Cerebellar nuclear complex (tissue), 1 donor: ENCODE results near the gene CAMK2N1.
A peak's percentile ranks its signal among the peaks of the same experiment; 100 is the strongest.
"Not testable (repeated sequence)": the region's sequence is repeated elsewhere in the genome, so short reads cannot be mapped to it uniquely, and the experiment has no call there.

ENCODE experiments used
- DNase-seq, 2 experiments: peaks; one replicate each; lab custom pipeline; 2025; lab: John Stamatoyannopoulos, UW

The CAMK2N1 gene

GRCh38 chr1:20485527-20486456 lies at the start of gene CAMK2N1:
CAMK2N1 (minus strand) TSS chr1:20486210; CDS start chr1:20485379, 831 bp downstream.
- DNase-seq, result no peak

DNA sequence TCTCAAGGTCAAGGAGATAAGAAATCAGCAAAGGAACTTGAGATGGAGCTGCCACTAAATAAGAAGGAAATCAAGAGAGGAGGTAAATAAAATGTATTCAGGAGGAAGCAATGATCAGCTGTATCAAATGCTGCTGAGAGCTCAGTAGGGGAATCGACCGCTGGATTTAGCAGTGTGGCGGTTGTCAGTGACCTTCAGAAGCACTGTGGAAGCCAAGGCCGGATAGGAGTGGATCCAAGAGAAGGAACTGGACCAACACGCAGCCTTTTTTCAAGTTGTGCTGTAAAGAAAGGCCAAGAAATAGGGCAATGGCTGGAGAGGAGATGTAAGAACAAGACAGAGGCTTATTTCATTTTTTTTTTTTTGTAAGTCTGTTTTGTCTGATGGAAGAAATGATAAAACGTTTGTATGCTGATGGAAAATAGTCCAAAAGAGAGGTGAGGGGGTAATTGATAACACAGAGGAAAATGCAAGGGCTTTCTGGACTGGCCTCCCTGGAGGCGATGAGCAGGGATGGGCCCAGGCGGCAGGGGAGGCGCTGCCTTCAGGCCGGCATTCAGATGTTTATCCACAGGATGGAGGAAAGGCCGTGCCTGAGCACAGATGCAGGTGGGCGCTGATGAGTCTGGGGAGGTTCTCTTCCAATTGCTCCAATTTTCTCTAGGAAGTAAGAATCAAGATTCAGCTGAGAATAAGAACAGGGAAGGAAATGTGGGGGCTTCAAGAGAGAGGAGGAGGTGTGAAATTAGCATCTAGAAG lies 48.8 kb upstream of the CAMK2N1 start:
- no peak for DNase-seq

DNA sequence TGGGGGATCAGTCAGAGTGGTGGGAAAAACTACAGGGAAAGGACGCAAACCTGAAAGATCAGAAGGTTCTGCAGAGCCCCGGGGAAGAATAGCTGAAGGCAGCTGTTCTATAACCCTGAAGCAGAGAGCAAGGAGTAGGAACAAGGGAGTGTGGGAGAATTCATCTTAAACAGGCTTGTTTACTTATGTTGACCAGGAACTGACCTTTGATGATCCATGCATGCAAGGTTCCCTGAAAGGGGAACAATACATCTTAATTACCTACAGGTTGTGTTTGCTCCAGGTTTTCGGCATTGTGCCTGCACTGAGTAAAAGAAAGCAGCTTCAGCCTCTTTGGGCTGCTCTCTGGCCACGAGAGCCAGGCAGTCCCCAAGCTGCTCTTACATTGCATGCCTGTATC lies 47.6 kb upstream of the CAMK2N1 start:
- no peak for DNase-seq

DNA sequence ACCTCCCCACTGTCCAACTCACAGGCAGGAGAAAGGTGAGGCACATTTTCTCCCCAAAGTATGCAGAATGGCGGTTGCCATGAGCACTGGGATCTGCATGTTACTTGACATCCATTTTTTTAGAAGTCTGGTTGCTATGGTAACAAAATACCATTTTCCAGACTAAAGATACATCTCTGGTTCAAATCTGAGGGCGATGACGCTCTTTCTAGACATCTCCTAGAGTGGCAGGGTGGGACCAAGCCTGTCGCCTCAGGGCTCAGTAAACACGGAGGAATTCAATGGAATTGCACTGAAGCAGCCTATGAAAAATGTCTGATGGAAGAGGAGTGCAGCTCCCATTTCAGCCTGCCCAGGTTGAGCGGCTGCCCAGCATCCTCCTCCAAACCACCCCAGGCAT lies 44.9 kb upstream of the CAMK2N1 start:
- no peak for DNase-seq

DNA sequence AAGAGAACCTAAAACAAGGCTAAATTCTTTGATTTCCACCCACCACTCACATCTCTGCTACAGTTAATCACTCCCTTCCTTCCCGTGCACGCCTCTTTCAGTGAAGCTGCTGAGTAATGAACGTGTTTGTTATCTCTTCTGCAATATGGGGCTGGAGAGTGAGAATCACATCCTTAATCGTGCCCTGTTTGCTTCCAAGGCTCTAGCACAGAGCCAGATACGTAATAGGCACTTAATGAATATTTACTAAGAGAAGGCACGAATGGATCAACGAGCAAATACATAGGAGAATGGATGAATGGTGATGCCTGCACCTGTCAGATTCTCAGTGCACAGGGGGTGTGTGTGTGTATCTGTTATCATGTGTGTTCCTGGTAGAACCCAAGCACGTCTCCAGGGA lies 44.3 kb upstream of the CAMK2N1 start:
- DNase-seq, result no peak

- no peak for DNase-seq
These were observed 42.2 kb upstream of the CAMK2N1 start for GRCh38 chr1:20528221-20528620.

- DNase-seq, result no peak
These were observed 40.3 kb upstream of the CAMK2N1 start for GRCh38 chr1:20526267-20526666.

DNA sequence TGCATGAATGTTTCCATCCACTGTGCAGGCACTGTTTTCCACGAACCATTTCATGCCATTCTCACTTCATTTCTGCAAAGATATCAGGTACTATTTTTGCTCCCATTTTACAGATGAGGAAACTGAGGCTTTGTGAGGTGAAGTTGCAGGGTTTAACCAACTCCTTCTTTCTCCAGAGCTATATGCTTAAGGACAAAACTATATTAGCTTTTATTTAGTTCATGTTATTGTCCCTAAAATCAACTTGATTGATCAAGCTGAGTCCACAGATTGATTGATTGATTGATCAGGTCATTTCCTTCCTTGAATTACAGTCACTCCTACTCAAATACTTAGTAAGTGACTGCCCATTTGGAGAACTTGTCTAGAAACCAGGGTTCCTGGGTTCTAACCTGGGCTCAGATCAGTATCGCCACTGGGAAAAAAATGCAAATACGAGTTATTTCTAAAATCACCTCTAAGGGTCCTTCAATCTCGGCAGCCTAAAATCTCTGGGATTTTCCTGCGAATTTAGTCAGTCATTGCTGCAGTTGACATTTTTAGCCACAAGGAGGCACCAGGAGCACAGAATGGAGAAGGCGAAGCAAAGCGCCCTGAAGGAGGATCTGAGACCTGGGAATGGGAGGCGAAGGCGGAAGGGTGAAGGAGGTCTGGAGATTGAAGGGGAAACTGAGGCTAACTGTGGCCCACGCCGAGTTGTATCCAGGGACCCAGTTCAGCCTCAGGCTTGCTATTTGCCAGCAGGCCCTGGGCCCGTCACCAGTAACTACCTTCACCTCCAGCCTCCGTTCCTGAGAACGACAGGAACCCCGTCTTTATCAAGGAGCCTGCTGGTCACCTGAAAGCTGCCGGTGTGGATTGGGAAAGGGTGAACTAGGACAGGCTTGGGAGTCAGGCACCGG lies 36.2 kb upstream of the CAMK2N1 start:
- DNase-seq, result peak in 1 of 2 experiments; percentile 16

DNA sequence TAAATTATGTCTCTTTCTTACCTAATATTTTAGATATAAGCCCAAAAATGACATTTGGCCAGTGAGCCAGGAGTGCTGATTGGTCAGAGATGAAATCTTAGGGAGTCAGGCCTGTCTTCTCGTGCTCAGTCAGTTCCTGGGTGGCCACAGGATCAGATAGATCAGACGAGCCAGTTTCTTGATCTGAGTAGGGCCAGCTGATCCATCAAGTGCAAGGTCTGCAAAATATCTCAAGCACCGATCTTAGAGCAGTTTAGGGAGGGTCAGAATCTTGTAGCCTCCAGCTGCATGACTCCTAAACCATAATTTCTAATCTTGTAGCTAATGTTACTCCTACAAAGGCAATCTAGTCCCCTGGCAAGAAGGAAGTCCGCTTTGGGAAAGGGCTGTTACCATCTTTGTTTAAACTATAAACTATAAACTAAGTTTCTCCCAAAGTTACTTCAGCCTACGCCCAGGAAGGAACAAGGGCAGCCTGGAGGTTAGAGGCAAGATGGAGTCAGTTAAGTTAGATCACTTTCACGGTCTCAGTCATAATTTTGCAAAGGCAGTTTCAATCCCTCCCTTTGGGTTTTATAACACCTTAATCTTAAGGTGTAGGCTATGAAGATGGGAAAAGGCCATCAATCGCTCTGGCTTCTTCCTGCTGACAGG lies 33.7 kb upstream of the CAMK2N1 start:
- not testable (repeated sequence) for DNase-seq

DNA sequence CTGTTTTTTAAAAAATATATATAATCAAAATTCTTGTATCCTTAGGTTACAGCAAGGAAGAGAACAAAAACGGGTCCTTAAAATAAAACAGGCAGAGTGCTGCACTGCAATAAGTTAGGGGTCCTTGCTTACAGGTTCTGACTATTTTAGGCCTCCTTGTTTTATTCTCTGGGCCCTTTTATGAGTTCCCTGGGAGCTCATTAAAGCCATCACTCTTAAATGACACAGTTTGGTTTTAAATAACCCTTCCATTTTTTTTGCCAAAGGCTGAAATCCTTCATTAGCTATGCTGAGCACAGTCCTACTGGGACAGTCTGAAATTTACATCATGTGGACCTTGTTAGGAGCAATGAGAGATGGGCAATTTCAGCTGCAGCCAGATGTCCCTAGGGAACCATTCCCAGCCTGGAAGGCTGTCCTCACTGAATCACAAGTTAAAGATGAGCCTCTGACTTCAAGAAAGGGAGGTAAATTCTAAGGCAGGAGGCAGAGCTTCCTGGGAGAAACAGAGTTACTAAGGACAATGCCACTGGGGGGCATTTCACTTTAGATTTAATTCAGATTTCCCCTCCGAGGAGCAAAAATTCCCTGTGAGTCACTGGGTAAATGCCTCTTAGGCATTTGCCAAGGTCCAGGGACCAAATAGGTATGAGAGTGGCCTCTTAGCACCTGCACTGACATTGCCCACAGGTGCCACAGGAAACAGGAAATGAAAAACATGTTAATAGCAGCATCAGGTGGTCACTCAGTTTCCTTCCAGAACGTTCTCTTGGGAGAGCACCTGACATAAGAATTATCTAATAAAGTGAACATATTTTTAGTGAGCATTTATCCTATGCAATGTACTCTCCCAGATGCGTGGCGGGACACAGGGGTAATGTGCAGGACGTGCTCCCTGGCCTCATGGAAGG lies 25.8 kb upstream of the CAMK2N1 start:
- no peak for DNase-seq

- no peak for DNase-seq
These were observed 22.4 kb upstream of the CAMK2N1 start for GRCh38 chr1:20508411-20508771.

- peak; percentile 35 to 77 for DNase-seq
These were observed 21.8 kb upstream of the CAMK2N1 start, which contains the start of gene MUL1 for GRCh38 chr1:20507564-20508410. MUL1 (minus strand) TSS chr1:20508151; CDS start chr1:20508024, 127 bp downstream.

DNA sequence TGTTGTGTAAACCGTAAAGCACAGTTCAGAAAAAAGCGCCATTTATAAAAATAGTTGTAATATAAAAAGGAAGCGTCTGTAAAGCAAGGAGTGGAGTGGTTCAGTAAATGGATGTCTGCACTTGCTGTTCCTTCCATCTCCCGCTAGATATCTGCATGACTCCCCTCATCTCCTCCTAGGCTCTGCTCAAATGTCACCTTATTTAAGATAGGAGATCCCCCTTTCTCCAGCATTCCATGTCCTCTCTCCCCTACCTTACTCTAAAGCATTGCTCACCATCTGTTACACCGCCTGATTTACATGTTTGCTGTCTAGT lies 21.2 kb upstream of the CAMK2N1 start:
- no peak for DNase-seq

DNA sequence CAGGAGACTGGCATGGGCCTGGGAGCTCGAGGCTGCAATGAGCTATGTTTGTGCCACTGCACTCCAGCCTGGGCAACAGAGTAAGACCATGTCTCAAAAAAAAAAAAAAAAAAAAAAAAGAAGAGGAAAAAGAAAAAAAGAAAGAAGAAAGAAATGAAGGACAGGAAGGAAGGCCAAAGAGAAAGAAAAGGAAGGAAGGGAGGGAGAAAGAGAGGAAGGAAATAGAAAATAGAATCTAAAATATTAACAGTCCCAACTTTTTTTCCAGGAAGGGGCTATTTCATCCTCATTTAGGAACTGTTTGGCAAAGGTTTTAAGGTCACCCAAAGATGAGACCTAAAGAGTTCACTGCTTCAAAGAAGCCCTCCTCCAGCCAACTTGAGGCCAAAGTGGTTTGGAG lies 19.5 kb upstream of the CAMK2N1 start:
- no peak for DNase-seq

GRCh38 chr1:20500716-20501115 lies 14.7 kb upstream of the CAMK2N1 start:
- no peak for DNase-seq

DNA sequence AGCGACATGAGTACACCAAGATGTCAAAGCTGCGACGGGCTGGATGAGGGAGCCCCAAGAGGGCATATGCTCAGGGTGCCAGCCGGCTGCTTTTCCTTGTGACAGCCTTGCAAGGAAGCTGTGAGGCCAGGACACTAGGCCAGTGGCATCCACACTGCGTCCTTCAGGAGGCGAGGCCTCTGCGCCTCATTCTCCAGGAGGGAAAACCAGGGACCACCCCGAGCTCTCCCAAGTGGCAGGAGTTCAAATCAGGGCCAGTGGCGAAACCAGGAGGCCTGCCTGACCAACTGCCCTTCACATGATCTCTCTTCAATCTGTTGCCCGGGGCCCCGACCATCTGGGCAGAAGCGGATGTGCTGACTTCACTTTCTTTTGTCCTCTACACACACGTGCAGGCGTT lies 13.7 kb upstream of the CAMK2N1 start:
- no peak for DNase-seq

DNA sequence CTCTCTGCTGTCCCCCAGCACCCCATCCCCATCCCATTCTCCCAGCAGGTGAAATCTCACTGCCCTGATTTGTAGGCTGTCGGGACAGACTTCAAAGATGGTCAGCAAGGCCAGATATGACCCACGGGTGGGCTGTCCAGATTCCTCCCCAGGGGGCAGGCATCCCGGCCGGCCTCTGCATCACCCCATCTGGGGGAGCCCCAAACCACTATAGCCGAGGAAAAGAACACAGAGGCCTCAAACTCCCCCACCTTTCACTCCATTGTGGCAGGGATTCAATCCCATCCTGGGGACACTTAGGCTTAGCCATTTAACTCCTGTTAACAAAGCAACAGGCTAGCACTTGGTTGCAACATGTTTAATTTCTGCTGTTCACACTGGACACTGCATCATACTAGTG lies 13.1 kb upstream of the CAMK2N1 start:
- no peak for DNase-seq

DNA sequence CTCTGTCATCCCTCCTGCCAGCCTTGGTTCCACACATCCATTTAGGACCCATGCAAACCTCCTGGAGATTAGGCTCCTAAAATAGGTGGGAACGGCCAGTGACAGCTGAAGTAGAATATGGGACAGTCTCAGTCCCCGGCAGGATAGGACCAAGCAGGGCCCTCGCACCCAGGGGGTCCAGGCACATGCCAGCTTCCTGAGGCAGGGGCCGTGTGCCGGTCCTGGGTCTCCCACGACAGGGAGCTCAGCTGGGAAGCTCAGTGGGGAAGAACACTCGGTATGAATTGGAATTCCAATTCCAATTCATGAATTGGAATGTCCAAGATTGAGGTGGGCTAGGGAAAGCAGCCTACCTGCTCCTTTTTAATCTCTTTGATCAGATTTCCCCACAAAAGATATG lies 12.1 kb upstream of the CAMK2N1 start:
- no peak for DNase-seq

DNA sequence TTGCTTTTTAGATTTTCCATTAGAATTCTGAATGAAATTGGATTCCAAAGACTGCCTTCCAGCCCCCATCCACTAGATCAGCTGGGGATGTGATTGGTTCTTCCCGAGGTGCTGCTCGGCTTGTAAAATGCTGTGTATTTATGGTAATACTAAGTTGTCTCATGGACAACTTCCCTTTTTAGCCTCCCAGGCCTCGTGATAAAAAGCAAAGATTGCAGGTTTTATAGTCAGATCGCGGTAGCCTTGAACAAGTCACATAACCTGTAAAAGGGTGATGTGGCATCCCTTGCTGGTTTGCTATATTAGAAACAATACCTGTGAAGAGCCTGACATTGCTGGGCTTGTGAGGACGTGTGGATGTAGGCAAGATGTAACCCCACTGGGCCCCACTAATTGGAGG lies 11.5 kb upstream of the CAMK2N1 start:
- DNase-seq, result no peak
